Measurements from ENCODE around the gene SCN5A.
A peak's percentile ranks its signal among the peaks of the same experiment; 100 is the strongest.

SCN5A gene

DNA sequence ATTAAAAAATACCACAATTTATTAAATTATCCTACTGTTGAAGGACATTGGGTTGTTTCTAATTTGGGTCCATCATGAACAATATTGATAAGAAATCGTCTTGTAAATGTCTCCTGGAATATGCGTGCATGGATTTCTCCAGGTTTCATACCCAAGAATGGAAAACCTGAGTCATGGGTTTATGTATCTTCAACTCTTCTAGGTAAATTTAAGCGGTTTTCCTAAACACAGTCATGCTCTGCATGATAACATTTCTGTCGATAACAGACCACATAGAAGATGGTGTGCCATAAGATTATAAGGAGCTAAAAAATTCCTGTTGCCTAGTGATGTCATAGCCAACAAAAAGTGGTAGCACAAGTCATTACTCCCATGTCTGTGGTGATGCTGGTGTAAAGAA is 39.9 kb upstream of the SCN5A start:
- TF ChIP-seq, protein P1, sequence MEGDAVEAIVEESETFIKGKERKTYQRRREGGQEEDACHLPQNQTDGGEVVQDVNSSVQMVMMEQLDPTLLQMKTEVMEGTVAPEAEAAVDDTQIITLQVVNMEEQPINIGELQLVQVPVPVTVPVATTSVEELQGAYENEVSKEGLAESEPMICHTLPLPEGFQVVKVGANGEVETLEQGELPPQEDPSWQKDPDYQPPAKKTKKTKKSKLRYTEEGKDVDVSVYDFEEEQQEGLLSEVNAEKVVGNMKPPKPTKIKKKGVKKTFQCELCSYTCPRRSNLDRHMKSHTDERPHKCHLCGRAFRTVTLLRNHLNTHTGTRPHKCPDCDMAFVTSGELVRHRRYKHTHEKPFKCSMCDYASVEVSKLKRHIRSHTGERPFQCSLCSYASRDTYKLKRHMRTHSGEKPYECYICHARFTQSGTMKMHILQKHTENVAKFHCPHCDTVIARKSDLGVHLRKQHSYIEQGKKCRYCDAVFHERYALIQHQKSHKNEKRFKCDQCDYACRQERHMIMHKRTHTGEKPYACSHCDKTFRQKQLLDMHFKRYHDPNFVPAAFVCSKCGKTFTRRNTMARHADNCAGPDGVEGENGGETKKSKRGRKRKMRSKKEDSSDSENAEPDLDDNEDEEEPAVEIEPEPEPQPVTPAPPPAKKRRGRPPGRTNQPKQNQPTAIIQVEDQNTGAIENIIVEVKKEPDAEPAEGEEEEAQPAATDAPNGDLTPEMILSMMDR (IDR thresholded peaks at IDR 0.05; ENCODE audit: low read depth, low read length), result no peak
- H3K4me3 ChIP-seq (ENCODE audit: low read depth, low read length), result no peak overlapping the region
- in situ Hi-C loops (cut with HindIII; ENCODE audit: low sequenced_read_pairs), result no loop called here

GRCh38 chr3:38687321-38687720 is 37.8 kb upstream of the SCN5A start:
- in situ Hi-C loops (cut with HindIII; ENCODE audit: low sequenced_read_pairs), result no loop called here

More for the DNA sequence above, 39.9 kb upstream of the SCN5A start:
- DNase-seq (ENCODE audit: low read depth, low spot score), result no peak

DNA sequence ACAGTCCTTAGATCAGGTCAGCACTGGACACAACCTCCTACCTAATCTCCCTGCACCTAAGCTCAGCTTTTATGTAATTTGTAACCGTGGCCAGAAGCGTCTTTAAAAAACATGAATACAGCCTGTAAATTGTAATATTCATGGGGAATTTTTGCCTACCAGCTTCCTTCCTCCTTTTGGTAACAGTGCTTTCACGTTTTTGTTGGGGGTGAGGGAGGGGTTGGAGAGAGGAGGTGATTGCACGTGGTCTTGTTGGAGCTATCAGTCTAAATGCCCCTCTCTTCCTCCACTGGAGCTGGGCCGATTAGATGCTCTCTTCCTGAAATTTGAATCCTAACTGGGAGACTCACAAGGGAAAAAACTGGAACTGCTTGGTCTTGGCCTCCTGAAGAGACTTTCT is 35.1 kb upstream of the SCN5A start:
- in situ Hi-C loops (cut with HindIII; ENCODE audit: low sequenced_read_pairs), result no loop called here
- H3K4me3 ChIP-seq (ENCODE audit: low read depth, low read length), result no peak overlapping the region
- no peak for DNase-seq (ENCODE audit: low read depth, low spot score)
- TF ChIP-seq, protein P1 (IDR thresholded peaks at IDR 0.05; ENCODE audit: low read depth, low read length), result no peak

More at GRCh38 chr3:38687321-38687720, 37.8 kb upstream of the SCN5A start:
- no peak overlapping the region for H3K4me3 ChIP-seq (ENCODE audit: low read depth, low read length)
- TF ChIP-seq, protein P1 (IDR thresholded peaks at IDR 0.05; ENCODE audit: low read depth, low read length), result no peak
- no peak for DNase-seq (ENCODE audit: low read depth, low spot score)

GRCh38 chr3:38669668-38670067 is 20.2 kb upstream of the SCN5A start:
- DNase-seq (ENCODE audit: low read depth, low spot score), result no peak
- in situ Hi-C loops (cut with HindIII; ENCODE audit: low sequenced_read_pairs), result no loop called here
- TF ChIP-seq, protein P1 (IDR thresholded peaks at IDR 0.05; ENCODE audit: low read depth, low read length), result no peak

GRCh38 chr3:38662544-38662943 is 13.1 kb upstream of the SCN5A start:
- H3K4me3 ChIP-seq (ENCODE audit: low read depth, low read length), result no peak overlapping the region
- TF ChIP-seq, protein P1 (IDR thresholded peaks at IDR 0.05; ENCODE audit: low read depth, low read length), result peak; percentile 50
- in situ Hi-C loops (cut with HindIII; ENCODE audit: low sequenced_read_pairs), result no loop called here
- peak; percentile 36 for DNase-seq (ENCODE audit: low read depth, low spot score)

More at GRCh38 chr3:38669668-38670067, 20.2 kb upstream of the SCN5A start:
- no peak overlapping the region for H3K4me3 ChIP-seq (ENCODE audit: low read depth, low read length)

GRCh38 chr3:38658841-38659240 is 9.4 kb upstream of the SCN5A start:
- DNase-seq (ENCODE audit: low read depth, low spot score), result no peak
- TF ChIP-seq, protein P1 (IDR thresholded peaks at IDR 0.05; ENCODE audit: low read depth, low read length), result no peak
- H3K4me3 ChIP-seq (ENCODE audit: low read depth, low read length), result no peak overlapping the region
- in situ Hi-C loops (cut with HindIII; ENCODE audit: low sequenced_read_pairs), result no loop called here

- no peak overlapping the region for H3K4me3 ChIP-seq (ENCODE audit: low read depth, low read length)
- TF ChIP-seq, protein P1 (IDR thresholded peaks at IDR 0.05; ENCODE audit: low read depth, low read length), result no peak
- in situ Hi-C loops (cut with HindIII; ENCODE audit: low sequenced_read_pairs), result no loop called here
- no peak for DNase-seq (ENCODE audit: low read depth, low spot score)
Observed at GRCh38 chr3:38657369-38657768, 7.9 kb upstream of the SCN5A start.

Data from astrocyte of the spinal cord (primary cell).